ENCODE results near the gene ABCC11.

ABCC11 gene

DNA sequence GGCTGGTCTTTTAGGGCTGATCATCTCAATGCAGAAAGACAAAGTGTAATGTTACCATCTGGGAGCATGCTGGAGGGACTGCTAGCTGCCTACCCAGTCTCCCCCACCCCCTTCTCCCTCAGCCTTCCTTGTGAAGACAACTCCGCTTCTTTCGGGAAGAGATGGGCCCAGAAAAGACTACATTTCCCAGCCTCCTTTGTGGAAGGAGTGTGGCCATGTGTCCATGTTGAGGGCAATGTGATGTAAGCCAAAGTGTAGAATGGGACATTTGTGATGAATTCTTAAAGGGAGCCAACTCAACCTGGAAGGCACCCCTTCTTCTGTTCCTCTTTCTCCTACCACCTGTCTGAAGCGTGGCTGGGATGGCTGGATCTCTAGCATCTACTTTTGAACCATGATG is 107.8 kb downstream of the ABCC11 start:
- TF ChIP-seq CTCF (IDR thresholded peaks at IDR 0.05): no peak
- no peak for TF ChIP-seq ZFX (IDR thresholded peaks at IDR 0.05; ENCODE audit: borderline replicate concordance)
- no peak overlapping the region for H3K27ac ChIP-seq

DNA sequence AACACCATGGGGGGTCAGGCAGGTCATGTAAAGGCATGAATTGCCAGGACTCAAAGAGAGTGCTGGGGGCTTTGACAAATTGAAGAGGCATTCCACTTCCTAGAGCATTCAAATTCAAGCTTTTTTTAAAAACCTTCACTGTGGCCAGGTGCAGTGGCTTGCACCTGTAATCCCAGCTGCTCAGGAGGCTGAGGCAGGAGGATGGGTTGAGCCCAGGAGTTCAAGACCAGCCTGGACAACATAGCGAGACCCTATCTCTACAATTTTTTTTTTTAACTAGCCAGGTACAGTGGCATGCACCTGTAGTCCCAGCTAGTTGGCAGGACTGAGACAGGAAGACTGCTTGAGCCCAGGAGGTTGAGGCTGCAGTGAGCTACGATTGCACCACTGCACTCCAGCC is 108.8 kb downstream of the ABCC11 start:
- H3K27ac ChIP-seq: no peak overlapping the region
- TF ChIP-seq CTCF (IDR thresholded peaks at IDR 0.05) (no peak), ZFX (IDR thresholded peaks at IDR 0.05; ENCODE audit: borderline replicate concordance) (no peak)

DNA sequence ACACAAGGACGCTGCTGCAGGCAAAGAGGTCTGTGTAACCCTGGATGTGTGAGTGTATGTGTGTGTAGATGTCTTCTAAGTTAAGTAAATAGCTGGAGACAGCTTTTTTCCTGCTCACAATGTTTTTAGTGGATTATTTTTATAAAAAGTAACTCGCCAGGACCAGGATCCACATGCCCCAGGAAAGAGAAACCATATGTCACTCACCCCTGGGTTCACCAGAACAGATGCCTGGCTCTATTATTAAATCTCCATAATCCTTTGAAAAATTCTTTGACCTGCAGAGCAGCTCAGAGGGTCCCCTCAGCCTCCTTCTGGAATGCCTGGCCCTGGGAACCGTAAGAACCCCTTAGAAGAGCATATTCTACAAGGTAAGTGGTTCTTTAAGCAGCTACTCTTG is 109.5 kb downstream of the ABCC11 start:
- H3K27ac ChIP-seq: no peak overlapping the region
- TF ChIP-seq ZFX (IDR thresholded peaks at IDR 0.05; ENCODE audit: borderline replicate concordance) (no peak), CTCF (IDR thresholded peaks at IDR 0.05) (no peak)

DNA sequence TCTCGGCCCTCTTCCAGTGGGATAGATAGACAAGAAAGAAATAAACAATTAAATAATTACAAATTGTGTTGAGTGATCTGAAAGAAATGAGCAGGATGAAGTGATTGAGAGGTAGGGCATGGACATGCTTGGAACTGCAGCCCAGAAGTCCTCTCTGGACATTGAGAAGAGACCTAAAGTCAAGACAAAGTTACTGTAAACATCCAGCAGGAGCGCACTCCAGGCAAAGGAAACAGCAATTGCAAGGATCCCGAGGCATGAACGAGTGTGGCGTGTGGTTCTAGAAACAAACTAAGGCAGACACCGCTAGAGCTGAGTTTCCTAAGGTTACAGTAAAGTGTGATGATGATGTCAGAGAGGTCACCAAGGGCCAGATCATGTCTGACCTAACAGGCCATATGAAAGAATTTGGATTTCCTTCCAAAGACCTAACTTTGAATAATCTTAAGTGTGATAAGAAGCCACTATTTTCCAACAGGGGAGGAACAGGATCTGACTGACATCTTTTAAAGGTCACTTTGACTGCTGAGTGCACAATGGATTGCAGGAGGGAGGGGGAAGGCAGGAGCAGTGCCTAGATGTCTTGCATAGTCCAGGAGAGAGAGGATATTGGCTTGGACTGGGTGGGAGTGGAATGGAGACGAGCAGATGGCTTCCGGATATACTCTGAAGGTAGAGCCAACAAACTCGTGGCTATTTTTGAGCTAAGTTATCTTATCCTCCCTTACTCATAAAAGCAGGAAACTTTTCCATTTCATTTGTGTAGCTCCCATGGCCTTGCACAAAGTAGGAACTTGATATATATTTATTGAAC is 110.6 kb downstream of the ABCC11 start:
- TF ChIP-seq CTCF (IDR thresholded peaks at IDR 0.05): no peak
- no peak for TF ChIP-seq ZFX (IDR thresholded peaks at IDR 0.05; ENCODE audit: borderline replicate concordance)

GRCh38 chr16:48133455-48134211 is 113.7 kb downstream of the ABCC11 start:
- no peak overlapping the region for H3K27ac ChIP-seq
- TF ChIP-seq ZFX (IDR thresholded peaks at IDR 0.05; ENCODE audit: borderline replicate concordance) (no peak), CTCF (IDR thresholded peaks at IDR 0.05) (no peak)

More for the DNA sequence above, 110.6 kb downstream of the ABCC11 start:
- H3K27ac ChIP-seq: no peak overlapping the region

DNA sequence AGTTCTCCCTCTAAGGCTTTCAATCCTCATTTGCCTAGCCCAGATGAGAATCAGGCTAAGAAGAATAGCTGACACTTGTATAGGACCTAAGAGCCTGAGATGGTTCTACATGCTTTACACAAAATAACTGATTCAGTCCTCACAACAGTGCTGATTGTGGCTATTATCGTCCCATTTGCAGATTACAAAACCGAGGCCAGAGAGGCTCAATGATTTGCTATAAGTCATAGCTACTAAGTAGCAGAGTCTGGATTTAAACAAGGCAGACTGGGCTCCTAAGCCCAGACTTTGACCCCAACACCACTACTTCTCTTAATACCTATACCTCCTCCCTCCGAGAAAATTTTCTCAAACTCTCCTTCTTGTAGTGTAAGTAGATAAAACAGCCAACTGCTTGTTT is 114.6 kb downstream of the ABCC11 start:
- H3K27ac ChIP-seq: no peak overlapping the region
- no peak for TF ChIP-seq ZFX (IDR thresholded peaks at IDR 0.05; ENCODE audit: borderline replicate concordance)
- TF ChIP-seq CTCF (IDR thresholded peaks at IDR 0.05): no peak

Measured in 22Rv1 (cell line).